Left lobe of liver (tissue), 2 donors: ENCODE data around the gene ZCWPW1. TPM values are rescaled to one million over a fixed set of nuclear protein-coding genes. Genes with fewer than 3 reads are reported as not detected.
A peak's percentile ranks its signal among the peaks of the same experiment; 100 is the strongest.

Source experiments
- ATAC-seq: fragments of 200-7000 bp; cut with Tn5 transposase; one replicate; pipeline ENCODE4 v1.9.1; 2020; ENCODE audit warnings: mild to moderate bottlenecking, moderate library complexity
- DNase-seq: peaks from one replicate; pipeline ENCODE4 v3.0.0-alpha.2; 2020; ENCODE audit warnings: low spot score
- total RNA-seq: library from RNA; stranded (reverse); gene quantifications from one replicate; pipeline ENCODE4 v1.2.1, GENCODE V29; 2021
- donor health status: DM: no; HTN: no; CAD: no; lungs with moderate emphysema.
- donor health status: DM: no; HTN: yes; CAD: no.

The ZCWPW1 gene
- 4.4 TPM for total RNA-seq

DNA sequence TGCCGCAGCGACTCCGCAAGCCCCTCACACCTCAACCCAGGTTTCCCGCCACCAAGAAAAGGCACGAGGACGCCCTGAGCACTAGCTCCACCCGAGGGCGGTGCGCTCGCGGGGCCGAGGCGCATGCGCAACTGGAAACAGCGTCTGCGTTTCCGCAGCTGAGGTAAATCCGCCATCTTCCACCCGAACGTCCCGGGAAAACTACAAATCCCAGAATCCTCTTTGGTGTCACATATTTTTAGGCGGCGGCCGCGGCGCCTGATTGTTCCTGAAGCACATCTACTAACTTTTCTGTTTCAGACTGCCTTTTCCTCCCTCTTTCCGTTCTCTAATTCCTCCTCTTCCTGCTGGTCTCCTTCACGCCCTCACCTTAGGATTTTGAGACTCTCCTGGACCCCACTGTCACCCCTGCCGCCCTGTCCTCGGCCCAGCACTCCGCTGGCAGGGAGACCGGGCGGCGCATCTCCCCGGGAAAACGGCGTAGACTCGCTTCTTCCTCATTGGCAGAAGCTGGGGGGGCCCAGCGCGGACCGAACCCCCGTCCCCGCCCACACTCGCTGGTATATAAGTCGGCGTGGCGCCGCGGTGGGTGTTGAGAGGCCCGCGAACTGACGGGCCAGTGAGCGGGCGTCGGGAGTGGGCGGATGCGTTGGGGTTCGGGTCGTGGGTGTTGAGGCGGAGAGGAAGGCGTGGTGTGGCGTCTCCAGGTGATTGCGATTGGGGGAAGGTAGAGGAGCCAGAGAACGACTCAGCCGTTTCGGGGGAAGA lies at the start of gene ZCWPW1:
TSS of gene ZCWPW1 (minus strand) at position 505 of the 768 bp plus-strand sequence. CDS start 8,054 bp downstream, outside the sequence.
- DNase-seq (peak; percentile 96), ATAC-seq (peak; percentile 73)

DNA sequence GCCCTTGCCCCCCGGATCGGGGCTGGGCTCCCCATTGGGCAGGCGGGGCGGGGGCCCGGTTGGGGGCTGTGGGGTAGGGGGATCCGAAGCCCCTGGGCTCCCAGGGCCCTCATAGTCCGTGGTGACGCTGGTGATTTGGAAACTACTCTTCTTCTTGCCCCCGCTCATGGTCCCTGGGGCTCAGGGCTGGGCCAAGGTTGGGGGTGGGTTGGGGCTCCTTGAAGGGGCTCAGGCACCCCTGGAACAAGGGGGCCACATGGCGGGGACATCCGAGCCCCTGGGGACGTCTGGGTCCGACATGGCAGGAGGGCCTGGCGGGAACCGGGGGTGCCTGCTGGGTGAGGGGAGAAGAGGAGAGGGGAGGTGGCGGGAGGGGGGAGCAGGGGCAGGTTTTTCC lies 49.4 kb upstream of the ZCWPW1 start:
- DNase-seq (no peak), ATAC-seq (no peak)

- ATAC-seq (no peak), DNase-seq (no peak)
Measured at GRCh38 chr7:100476903-100477870, 48.7 kb upstream of the ZCWPW1 start.

- ATAC-seq (no peak), DNase-seq (no peak)
Measured at GRCh38 chr7:100476101-100476780, 47.7 kb upstream of the ZCWPW1 start.

DNA sequence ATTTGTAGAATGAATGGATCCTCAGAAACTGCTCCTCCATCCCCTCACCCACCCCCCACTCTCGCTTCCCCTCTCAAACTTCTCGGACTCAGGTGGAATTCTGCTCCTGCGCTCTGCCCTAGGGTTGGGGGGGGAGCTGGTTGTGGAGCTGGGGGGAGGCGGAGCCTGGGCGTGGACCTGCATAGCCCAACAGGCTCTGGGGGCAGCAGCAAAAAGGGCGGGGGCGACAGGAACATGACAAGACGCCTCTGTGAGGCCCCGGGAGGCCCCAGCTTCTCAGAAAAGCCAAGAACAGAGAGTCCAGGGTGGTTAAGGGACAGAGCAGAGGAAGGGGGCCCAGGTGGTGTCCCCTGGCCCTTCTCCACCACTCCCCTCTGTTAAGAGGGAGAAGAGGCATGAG lies 47.0 kb upstream of the ZCWPW1 start:
- no peak for ATAC-seq
- no peak for DNase-seq

DNA sequence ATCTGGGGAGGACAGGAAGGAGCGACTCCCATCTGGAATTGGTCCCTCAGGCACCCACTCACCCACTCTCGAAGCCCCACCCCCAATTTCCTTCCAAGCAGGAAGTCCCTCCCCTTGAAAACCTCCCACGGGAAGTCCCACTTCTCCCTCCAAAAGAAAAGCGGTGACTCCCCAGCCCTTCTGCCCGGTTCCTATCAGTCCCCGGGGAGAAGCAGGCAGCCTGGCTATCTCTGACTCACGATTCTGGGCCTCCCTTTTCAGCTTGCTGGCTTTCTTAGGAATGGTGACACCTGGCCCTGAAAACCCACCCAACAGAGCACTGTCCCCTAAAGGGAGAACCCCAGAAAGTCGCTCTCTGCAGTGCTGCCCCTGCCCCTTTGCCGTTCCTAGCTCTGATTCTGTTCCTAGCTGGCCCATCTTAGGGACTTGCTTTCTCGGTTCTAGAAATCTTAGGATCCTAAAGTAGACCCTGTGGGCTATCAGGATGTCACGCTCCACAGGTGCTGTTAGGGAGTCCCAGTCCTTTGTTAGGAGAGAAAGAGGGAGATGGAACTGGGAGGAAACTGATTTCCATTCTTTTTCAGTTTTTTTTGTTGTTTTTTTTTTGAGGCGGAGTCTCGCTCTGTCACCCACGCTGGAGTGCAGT lies 44.5 kb upstream of the ZCWPW1 start:
- ATAC-seq: no peak
- no peak for DNase-seq

- ATAC-seq (no peak), DNase-seq (no peak)
Measured at GRCh38 chr7:100472121-100472851, 43.8 kb upstream of the ZCWPW1 start.

- DNase-seq (no peak), ATAC-seq (no peak)
Measured at GRCh38 chr7:100471021-100471420, 42.5 kb upstream of the ZCWPW1 start.

GRCh38 chr7:100469227-100470044 lies 40.9 kb upstream of the ZCWPW1 start:
- peak; percentile 88 for DNase-seq
- ATAC-seq: peak; percentile 89

- no peak for DNase-seq
Measured at GRCh38 chr7:100467638-100468373, 39.3 kb upstream of the ZCWPW1 start.

DNA sequence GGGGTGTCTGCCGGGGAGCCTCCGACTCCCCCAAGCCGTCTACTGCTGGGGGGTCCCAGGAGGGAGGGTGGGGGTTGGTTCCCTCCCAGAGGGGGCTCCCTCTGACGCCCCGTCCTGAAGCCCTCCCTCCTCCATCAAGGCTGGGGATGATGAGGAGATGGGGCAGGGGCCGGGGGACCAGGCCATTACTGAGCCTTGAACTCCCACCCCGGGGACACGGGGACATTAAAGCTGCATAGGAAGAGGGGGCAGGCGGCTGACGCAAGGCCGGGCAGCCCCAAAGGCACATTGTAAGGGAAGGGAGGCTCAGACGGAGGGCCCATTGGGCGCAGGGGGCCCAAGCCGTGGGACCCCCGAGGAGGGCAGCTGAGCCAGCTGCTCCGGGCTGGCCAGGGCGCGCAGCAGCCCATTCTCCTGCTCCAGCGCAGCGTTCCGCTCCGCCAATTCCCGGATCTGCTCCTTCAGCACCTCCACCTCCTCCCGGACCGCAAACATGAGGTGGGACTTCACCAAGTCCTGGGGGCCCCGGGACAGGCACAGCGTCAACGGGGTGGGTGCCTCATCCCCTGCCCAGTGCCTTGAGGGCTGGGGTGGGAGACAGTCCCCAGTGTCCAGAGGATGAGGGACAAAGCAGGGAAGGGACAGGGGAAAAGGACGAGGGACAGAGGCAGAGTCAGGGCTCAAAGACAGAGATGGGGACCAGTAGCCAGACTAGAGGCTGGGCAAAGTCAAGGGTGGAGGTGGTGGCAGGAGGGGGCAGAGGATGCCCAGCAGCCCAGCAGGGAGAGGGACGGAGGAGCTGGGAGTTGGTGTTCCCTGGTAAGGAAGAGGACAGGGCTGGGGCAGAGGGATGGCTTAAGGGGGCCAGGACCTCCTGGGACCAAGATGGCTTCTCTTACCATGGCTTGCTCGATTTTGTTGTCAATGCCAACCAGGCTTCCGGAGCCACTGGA lies 38.4 kb upstream of the ZCWPW1 start:
- no peak for DNase-seq

More at GRCh38 chr7:100467638-100468373, 39.3 kb upstream of the ZCWPW1 start:
- ATAC-seq: no peak

GRCh38 chr7:100465702-100466311 lies 37.3 kb upstream of the ZCWPW1 start:
- ATAC-seq: peak; percentile 88
- DNase-seq: peak; percentile 79

More for the DNA sequence above, 38.4 kb upstream of the ZCWPW1 start:
- ATAC-seq: no peak

GRCh38 chr7:100465299-100465698 lies 36.8 kb upstream of the ZCWPW1 start:
- ATAC-seq: peak; percentile 8
- DNase-seq: no peak

GRCh38 chr7:100464791-100465190 lies 36.3 kb upstream of the ZCWPW1 start:
- DNase-seq (no peak), ATAC-seq (no peak)

DNA sequence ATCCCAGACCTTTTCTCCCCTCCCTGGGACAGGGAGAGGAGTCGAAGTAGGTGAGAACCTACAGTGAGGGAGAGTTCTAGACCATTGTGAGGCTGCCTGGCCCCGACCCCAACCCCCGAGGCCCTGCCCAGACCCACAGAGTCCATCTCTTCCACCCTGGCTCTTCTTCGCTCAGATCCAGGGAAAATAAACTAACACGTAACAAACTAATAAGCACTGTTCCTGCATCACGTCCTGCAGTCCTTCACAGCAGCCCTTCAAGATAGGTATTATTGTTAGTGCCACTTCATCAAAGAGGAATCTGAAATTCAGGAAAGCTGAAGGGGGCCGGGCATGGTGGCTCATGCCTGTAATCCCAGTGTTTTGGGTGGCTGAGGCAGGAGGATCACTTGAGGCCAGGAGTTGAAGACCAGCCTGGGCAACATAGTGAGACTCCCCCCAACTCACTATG lies 35.7 kb upstream of the ZCWPW1 start, which contains the start of gene SPACDR:
TSS of gene SPACDR (minus strand) at position 51 of the 451 bp plus-strand sequence. CDS start 235 bp downstream, outside the sequence.
- no peak for DNase-seq
- ATAC-seq: no peak

GRCh38 chr7:100457033-100457432 lies 28.5 kb upstream of the ZCWPW1 start:
- no peak for ATAC-seq

More at GRCh38 chr7:100457033-100457432, 28.5 kb upstream of the ZCWPW1 start:
- DNase-seq: no peak
